NT2/D1 (cell line): ENCODE results near the gene LRRC4C.

Experiments
- DNase-seq: peaks from one replicate; pipeline ENCODE4 v3.0.0-alpha.2; 2011; ENCODE audit warnings: low read depth, low spot score
- H3K27me3 ChIP-seq: 2 replicates; pipeline ENCODE4 v1.6.0; 2011; ENCODE audit warnings: mild to moderate bottlenecking; ENCODE audit not compliant: insufficient read length, insufficient read depth
- H3K36me3 ChIP-seq: 2 replicates; pipeline ENCODE4 v1.6.1; 2011; ENCODE audit warnings: mild to moderate bottlenecking, low read length, mixed read lengths; ENCODE audit not compliant: insufficient read depth, insufficient read length
- H3K4me1 ChIP-seq: 2 replicates; pipeline ENCODE4 v1.5.1; 2011; ENCODE audit not compliant: insufficient read depth, insufficient read length
- H3K4me3 ChIP-seq: 2 replicates; pipeline ENCODE4 v1.5.1; 2011; ENCODE audit warnings: low read depth; ENCODE audit not compliant: insufficient read length
- H3K9ac ChIP-seq: 2 replicates; pipeline ENCODE4 v1.6.0; 2011; ENCODE audit warnings: low read depth; ENCODE audit not compliant: insufficient read length
- H3K9me3 ChIP-seq: 2 replicates; pipeline ENCODE4 v1.5.1; 2011; ENCODE audit warnings: mild to moderate bottlenecking, low read length; ENCODE audit not compliant: insufficient read depth
- SUZ12 ChIP-seq: IDR thresholded peaks from 2 replicates; pipeline ENCODE4 v1.6.1; 2011; ENCODE audit not compliant: insufficient read length, insufficient read depth; ENCODE audit errors: extremely low read depth
- YY1 ChIP-seq: IDR thresholded peaks from 2 replicates; pipeline ENCODE4 v1.6.1; 2011; ENCODE audit not compliant: insufficient read length, insufficient read depth
- ZNF274 ChIP-seq: IDR thresholded peaks from 2 replicates; pipeline ENCODE4 v1.6.1; 2011; ENCODE audit warnings: mild to moderate bottlenecking, low read depth, low read length

LRRC4C gene

DNA sequence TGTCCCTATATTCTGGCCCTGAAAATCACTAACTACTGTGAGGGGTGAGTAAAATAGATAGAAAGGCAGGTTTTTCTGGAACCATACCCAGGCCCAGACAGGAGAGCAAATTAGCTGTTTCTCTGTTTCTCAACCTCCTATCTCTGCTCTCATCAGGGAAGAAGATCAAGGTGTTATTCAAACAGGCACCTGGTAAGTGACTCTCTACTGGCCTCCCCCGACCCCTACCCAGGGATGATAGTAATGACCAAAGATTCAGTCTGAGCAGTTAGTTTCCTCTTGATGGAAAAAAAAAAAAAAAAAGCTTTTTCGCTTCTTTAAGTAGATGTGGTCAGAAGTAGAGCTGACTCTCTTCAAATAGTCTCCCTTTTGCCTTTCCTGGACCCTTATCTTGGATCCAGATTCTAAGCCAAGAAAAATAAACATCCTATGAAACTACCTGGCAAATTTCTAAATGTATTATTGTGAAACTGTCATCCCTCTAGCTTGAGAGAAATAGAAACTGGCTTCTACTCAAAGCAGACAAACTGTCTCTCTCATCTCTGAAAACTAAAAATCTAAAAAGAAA, 9.9 kb downstream of the LRRC4C start:
- no peak for DNase-seq
- TF ChIP-seq SUZ12 = no peak
- TF ChIP-seq ZNF274 = no peak
- TF ChIP-seq YY1 = no peak
- Histone ChIP-seq H3K9ac (no peak overlapping the region), H3K4me1 (no peaks in the 10 kb centered on the region), H3K36me3 (no peaks in the 10 kb centered on the region), H3K27me3 (no peaks in the 10 kb centered on the region), H3K9me3 (no peaks in the 10 kb centered on the region), H3K4me3 (no peak overlapping the region)

DNA sequence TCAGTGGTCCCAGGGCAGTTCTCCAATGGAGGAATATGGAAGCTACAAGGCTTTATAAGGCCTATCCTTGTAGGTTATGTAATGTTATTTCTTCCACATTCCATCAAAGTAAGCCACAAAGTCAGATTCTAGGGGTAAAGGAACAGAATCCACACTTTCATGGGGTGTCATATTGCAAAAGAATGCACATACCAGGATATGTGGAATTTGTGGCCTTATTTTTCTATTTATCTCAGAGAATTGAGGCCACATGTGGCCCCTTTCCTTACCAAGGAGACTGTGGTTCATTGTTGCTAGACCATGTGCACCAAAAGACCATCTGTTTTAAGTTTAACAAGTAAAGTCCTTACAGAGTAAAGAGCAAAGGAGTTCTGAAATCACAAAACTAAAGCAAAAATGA, 12.9 kb downstream of the LRRC4C start:
- Histone ChIP-seq H3K9ac (no peak overlapping the region), H3K36me3 (no peaks in the 10 kb centered on the region), H3K27me3 (no peaks in the 10 kb centered on the region), H3K4me3 (no peak overlapping the region), H3K4me1 (no peaks in the 10 kb centered on the region), H3K9me3 (peaks cover 3% of the 10 kb centered on the region; the same call in 1 of the 2 replicates)
- DNase-seq = no peak
- TF ChIP-seq SUZ12 = no peak
- TF ChIP-seq YY1 = no peak
- TF ChIP-seq ZNF274 = no peak

DNA sequence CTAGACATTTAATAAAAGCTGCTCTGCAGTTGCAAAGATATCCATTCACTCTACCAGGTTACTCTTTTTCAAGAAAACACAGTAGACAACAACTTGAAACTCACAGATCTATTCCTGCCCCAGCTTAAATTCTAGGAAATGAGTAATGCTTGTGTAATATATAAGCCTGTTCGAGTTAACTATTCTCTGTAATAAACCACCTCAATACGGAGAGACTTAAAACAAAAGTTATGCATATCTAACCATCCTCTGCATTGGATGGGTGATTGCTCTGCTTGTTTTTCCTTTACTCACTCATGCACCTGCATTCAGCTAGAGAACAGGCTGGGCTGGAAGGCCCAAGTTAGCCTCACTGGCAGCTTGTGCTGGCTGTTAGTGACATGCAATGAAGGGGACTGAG, 13.3 kb downstream of the LRRC4C start:
- TF ChIP-seq ZNF274 (no peak), SUZ12 (no peak), YY1 (no peak)
- no peaks in the 10 kb centered on the region for H3K27me3 ChIP-seq
- no peak overlapping the region for H3K4me3 ChIP-seq
- no peak for DNase-seq
- H3K36me3 ChIP-seq = no peaks in the 10 kb centered on the region
- peaks cover 7% of the 10 kb centered on the region; the same call in 1 of the 2 replicates for H3K9me3 ChIP-seq
- no peaks in the 10 kb centered on the region for H3K4me1 ChIP-seq
- no peak overlapping the region for H3K9ac ChIP-seq

DNA sequence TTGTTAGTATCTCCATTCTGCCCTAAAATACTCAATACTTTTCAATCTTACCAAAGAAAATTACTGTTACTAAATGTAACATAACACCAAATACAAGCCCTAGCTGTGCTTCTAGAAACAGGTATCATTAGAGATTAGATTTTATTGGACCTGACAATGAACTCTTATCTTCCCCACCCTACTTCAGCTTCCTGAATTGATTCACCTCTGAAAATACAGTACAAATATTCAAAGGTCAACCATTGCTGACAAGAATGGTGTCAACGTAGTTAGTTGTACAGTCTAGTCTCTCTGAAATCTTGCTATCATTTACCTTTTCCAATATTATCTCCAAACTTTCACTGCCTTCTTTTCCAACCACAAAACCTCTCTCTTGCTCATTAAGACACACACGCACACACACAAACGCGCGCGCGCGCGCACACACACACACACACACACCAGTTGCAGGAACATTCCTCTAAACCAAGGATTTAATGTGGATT, 22.4 kb downstream of the LRRC4C start:
- H3K9me3 ChIP-seq = peaks cover 11% of the 10 kb centered on the region
- H3K4me3 ChIP-seq = no peak overlapping the region
- H3K9ac ChIP-seq = no peak overlapping the region
- no peaks in the 10 kb centered on the region for H3K4me1 ChIP-seq
- TF ChIP-seq SUZ12 (no peak), YY1 (no peak), ZNF274 (no peak)
- no peak for DNase-seq
- H3K27me3 ChIP-seq = no peaks in the 10 kb centered on the region
- H3K36me3 ChIP-seq = no peaks in the 10 kb centered on the region

DNA sequence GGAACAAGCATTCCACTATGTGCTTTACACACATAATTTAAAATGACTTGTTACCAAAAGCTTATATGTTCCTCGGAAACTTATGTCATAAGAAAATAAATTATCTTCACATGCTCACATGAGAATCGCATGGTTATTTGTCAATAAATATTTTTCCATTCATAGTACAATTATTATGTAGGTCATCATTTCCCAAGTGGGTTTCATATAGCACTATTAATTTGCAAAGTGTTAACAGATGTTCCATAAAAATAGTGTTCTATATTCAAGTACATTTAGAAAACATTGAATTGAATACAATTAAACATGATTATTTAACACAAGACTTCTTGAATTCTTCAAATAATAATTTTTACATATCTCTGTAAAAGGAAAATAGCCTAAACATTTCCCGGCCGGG, 23.9 kb downstream of the LRRC4C start:
- Histone ChIP-seq H3K4me3 (no peak overlapping the region), H3K9ac (no peak overlapping the region), H3K9me3 (peaks cover 1% of the 10 kb centered on the region; the same call in 1 of the 2 replicates), H3K27me3 (no peaks in the 10 kb centered on the region), H3K36me3 (no peaks in the 10 kb centered on the region), H3K4me1 (no peaks in the 10 kb centered on the region)
- no peak for DNase-seq
- TF ChIP-seq ZNF274 (no peak), YY1 (no peak), SUZ12 (no peak)

DNA sequence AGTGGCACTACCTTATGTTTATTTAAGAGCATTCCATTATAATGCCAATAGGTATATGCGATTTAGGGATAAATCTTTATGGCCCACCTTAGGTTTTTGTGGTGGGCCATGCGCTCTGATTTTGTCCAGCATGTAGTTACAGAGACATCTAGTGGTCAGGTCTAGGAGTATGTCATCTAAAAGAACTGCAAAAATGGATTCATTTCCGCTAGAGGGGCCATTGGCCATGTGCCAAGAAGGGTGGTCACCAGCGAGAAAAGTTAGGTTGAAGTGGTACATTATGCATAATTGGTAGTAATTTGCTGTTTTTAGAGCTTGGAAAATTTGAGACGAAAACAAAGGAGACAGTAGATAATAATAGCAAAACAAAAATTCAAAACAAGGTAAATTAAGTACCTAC, 27.7 kb downstream of the LRRC4C start:
- Histone ChIP-seq H3K9me3 (no peaks in the 10 kb centered on the region), H3K4me3 (no peak overlapping the region), H3K27me3 (no peaks in the 10 kb centered on the region), H3K9ac (no peak overlapping the region), H3K4me1 (no peaks in the 10 kb centered on the region), H3K36me3 (no peaks in the 10 kb centered on the region)
- TF ChIP-seq YY1 (no peak), SUZ12 (no peak), ZNF274 (no peak)
- peak; percentile 36 for DNase-seq

DNA sequence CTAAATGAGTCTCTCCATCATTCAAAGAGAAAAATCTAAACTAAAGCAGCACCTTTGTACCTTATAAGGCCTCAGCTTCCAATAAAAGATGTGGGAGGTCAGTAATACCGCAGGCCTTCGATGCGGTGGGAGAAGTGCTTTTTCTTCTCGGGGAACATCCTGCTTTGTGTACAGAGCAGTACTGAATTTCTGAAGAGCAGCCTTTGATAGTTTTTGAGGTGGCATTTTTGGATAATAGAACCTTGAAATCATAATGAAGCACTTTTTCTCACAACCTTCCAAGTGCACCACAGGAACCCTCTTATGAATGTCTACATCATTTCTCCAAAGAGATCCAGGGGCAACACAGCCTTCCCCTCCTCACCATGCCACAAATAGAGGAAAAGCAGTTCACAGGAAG, 39.6 kb downstream of the LRRC4C start:
- DNase-seq = no peak
- Histone ChIP-seq H3K9ac (no peak overlapping the region), H3K9me3 (no peaks in the 10 kb centered on the region), H3K4me3 (no peak overlapping the region), H3K4me1 (no peaks in the 10 kb centered on the region), H3K27me3 (no peaks in the 10 kb centered on the region), H3K36me3 (no peaks in the 10 kb centered on the region)
- TF ChIP-seq SUZ12 (no peak), YY1 (no peak), ZNF274 (no peak)
